ENCODE data around the gene ATXN7L3. TPM values are rescaled to one million over a fixed set of nuclear protein-coding genes. Genes with fewer than 3 reads are reported as not detected.
"Not testable (repeated sequence)": the region's sequence is repeated elsewhere in the genome, so short reads cannot be mapped to it uniquely, and the experiment has no call there.

ATXN7L3 gene
- total RNA-seq, 4 donors from 2014 or later = 39.3 to 46.0 (median 40.6) TPM

- no peak for TF ChIP-seq POLR2A (IDR thresholded peaks at IDR 0.05)
- TF ChIP-seq, protein P1, sequence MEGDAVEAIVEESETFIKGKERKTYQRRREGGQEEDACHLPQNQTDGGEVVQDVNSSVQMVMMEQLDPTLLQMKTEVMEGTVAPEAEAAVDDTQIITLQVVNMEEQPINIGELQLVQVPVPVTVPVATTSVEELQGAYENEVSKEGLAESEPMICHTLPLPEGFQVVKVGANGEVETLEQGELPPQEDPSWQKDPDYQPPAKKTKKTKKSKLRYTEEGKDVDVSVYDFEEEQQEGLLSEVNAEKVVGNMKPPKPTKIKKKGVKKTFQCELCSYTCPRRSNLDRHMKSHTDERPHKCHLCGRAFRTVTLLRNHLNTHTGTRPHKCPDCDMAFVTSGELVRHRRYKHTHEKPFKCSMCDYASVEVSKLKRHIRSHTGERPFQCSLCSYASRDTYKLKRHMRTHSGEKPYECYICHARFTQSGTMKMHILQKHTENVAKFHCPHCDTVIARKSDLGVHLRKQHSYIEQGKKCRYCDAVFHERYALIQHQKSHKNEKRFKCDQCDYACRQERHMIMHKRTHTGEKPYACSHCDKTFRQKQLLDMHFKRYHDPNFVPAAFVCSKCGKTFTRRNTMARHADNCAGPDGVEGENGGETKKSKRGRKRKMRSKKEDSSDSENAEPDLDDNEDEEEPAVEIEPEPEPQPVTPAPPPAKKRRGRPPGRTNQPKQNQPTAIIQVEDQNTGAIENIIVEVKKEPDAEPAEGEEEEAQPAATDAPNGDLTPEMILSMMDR (IDR thresholded peaks at IDR 0.05 in 4 of 5, conservative IDR thresholded peaks at IDR 0.05 in 1 of 5) = no peak
- intact Hi-C loops (cut with DNase I; ENCODE audit: low total_unique reads) = no loop called here
Measured at GRCh38 chr17:44164476-44164875, 35.2 kb downstream of the ATXN7L3 start.

GRCh38 chr17:44159519-44160210, 40.0 kb downstream of the ATXN7L3 start:
- in situ Hi-C loops (cut with MboI; ENCODE audit: low sequenced_read_pairs in 4 of 4) (loop anchor here in 1 of 4 donors (25.0 kb wide), 1 partner anchor 247 kb away; the partner anchor contains the start of gene MPP2), intact Hi-C loops (cut with DNase I; ENCODE audit: low total_unique reads) (no loop called here)
- no peaks in the 10 kb centered on the region for H3K9me3 ChIP-seq
- no peak for TF ChIP-seq POLR2A (IDR thresholded peaks at IDR 0.05)
- TF ChIP-seq, protein P1 (IDR thresholded peaks at IDR 0.05 in 4 of 5, conservative IDR thresholded peaks at IDR 0.05 in 1 of 5) = no peak
- no peak for DNase-seq
- no peaks in the 10 kb centered on the region for H3K4me1 ChIP-seq
- no peak overlapping the region for H3K27ac ChIP-seq
- H3K4me3 ChIP-seq = no peak overlapping the region
- no peaks in the 10 kb centered on the region for H3K36me3 ChIP-seq
- no peak for ATAC-seq
- no peaks in the 10 kb centered on the region for H3K27me3 ChIP-seq

More at GRCh38 chr17:44164476-44164875, 35.2 kb downstream of the ATXN7L3 start:
- Histone ChIP-seq H3K36me3 (no peaks in the 10 kb centered on the region), H3K27me3 (no peaks in the 10 kb centered on the region), H3K9me3 (no peaks in the 10 kb centered on the region), H3K4me1 (peaks cover 4 to 15% of the 10 kb centered on the region in 2 donors), H3K27ac (no peak overlapping the region), H3K4me3 (no peak overlapping the region)
- in situ Hi-C loops (cut with MboI; ENCODE audit: low sequenced_read_pairs in 4 of 4) = loop anchor here in 1 of 4 donors (25.0 kb wide), 1 partner anchor 252 kb away; the partner anchor contains the start of gene MPP2
- DNase-seq (no peak), ATAC-seq (no peak)

- Histone ChIP-seq H3K36me3 (no peaks in the 10 kb centered on the region), H3K9me3 (no peaks in the 10 kb centered on the region), H3K27ac (no peak overlapping the region), H3K4me1 (no peaks in the 10 kb centered on the region), H3K4me3 (no peak overlapping the region), H3K27me3 (no peaks in the 10 kb centered on the region)
- in situ Hi-C loops (cut with MboI; ENCODE audit: low sequenced_read_pairs in 4 of 4) = loop anchor here in 1 of 4 donors (25.0 kb wide), 1 partner anchor 243 kb away; the partner anchor contains the start of gene MPP2
- ATAC-seq (no peak), DNase-seq (no peak)
- intact Hi-C loops (cut with DNase I; ENCODE audit: low total_unique reads) = no loop called here
- TF ChIP-seq POLR2A (IDR thresholded peaks at IDR 0.05) = no peak
Measured at GRCh38 chr17:44155488-44155887, 44.2 kb downstream of the ATXN7L3 start.

DNA sequence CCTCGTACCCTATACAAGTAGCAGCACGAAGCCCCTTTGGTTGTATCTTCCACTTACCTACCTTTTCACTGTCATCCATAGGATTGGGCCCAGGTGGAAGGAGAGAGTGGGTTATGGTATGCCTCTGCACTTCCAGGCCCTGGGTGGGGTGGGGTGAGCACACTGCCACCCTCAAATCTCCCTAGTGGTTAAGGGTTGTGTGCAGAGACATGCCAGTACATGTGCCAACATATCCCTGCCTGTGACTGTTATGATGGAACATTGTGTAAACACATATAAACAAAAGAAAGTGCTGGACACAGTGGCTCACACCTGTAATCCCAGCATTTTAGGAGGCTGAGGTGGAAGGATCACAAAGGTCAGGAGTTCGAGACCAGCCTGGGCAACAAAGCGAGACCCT, 46.8 kb downstream of the ATXN7L3 start:
- H3K4me3 ChIP-seq = no peak overlapping the region
- DNase-seq = no peak
- H3K4me1 ChIP-seq = no peaks in the 10 kb centered on the region
- H3K27ac ChIP-seq = no peak overlapping the region
- no peak for ATAC-seq
- TF ChIP-seq, protein P1 (IDR thresholded peaks at IDR 0.05 in 4 of 5, conservative IDR thresholded peaks at IDR 0.05 in 1 of 5) = no peak
- TF ChIP-seq POLR2A (IDR thresholded peaks at IDR 0.05) = no peak
- no peaks in the 10 kb centered on the region for H3K36me3 ChIP-seq
- in situ Hi-C loops (cut with MboI; ENCODE audit: low sequenced_read_pairs in 4 of 4) = loop anchor here in 1 of 4 donors (25.0 kb wide), 1 partner anchor 241 kb away; the partner anchor contains the start of gene MPP2
- intact Hi-C loops (cut with DNase I; ENCODE audit: low total_unique reads) = no loop called here
- H3K9me3 ChIP-seq = no peaks in the 10 kb centered on the region
- H3K27me3 ChIP-seq = no peaks in the 10 kb centered on the region

DNA sequence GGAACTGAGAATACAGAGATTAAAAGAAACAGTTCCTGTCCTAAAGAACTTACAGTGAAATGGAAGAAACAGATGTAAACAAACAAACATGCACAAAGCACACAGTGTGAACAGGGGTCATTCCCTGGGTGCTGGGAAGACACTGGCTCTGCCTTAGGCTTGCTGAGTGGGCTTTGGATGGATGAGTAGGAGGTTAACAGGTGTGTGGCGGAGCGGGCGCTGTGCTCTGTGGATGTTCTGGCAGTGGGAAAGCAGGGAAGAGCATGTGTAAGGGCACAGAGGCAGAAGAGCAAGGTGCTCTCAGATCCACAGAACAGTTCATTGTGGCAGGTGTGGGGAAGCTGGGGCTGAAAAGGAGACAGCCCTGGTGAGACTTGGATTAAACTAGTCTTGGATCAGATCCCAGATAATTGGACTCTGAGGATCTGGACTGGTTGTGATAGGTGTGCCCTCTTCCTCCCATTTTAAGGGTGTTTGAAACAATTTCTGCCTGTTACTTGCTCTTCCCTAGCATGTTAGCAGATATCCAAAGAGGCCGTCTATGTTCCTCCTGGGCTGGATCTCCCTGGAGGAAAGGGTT, 49.8 kb downstream of the ATXN7L3 start:
- ATAC-seq = no peak
- no peak overlapping the region for H3K27ac ChIP-seq
- peaks cover 22 to 27% of the 10 kb centered on the region in 2 donors for H3K4me1 ChIP-seq
- H3K27me3 ChIP-seq = no peaks in the 10 kb centered on the region
- H3K9me3 ChIP-seq = no peaks in the 10 kb centered on the region
- no peak for DNase-seq
- no peaks in the 10 kb centered on the region for H3K36me3 ChIP-seq
- H3K4me3 ChIP-seq = no peak overlapping the region
- in situ Hi-C loops (cut with MboI; ENCODE audit: low sequenced_read_pairs in 4 of 4) (loop anchor here in 2 of 4 donors (10.0 to 25.0 kb wide), 2 partner anchors 175 to 238 kb away; partner anchors contain the start of genes MPP2 (in 1 of the 2) and SLC25A39 (in 1 of the 2)), intact Hi-C loops (cut with DNase I; ENCODE audit: low total_unique reads) (no loop called here)
- TF ChIP-seq POLR2A (IDR thresholded peaks at IDR 0.05) = no peak
- TF ChIP-seq, protein P1 (IDR thresholded peaks at IDR 0.05 in 4 of 5, conservative IDR thresholded peaks at IDR 0.05 in 1 of 5) = no peak

GRCh38 chr17:44149066-44149465, 50.6 kb downstream of the ATXN7L3 start:
- DNase-seq; H3K27ac ChIP-seq; ATAC-seq; H3K4me3 ChIP-seq; H3K27me3 ChIP-seq; H3K9me3 ChIP-seq; intact Hi-C loops (cut with DNase I; ENCODE audit: low total_unique reads); H3K36me3 ChIP-seq: not testable (repeated sequence)
- in situ Hi-C loops (cut with MboI; ENCODE audit: low sequenced_read_pairs in 4 of 4) = loop anchor here in 1 of 4 donors (10.0 kb wide), 1 partner anchor 176 kb away; the partner anchor contains the start of gene SLC25A39
- H3K4me1 ChIP-seq = peaks cover 22 to 35% of the 10 kb centered on the region in 2 donors
